H9 (cell line): ENCODE measurements around the gene SLC13A5. TPM values are rescaled to one million over a fixed set of nuclear protein-coding genes. Genes with fewer than 3 reads are reported as not detected.

Source experiments
- DNase-seq: peaks from one replicate; pipeline ENCODE4 v3.0.0-alpha.2; 2017
- H2AFZ ChIP-seq: one replicate; pipeline ENCODE4 v1.6.1; 2013; ENCODE audit warnings: mild to moderate bottlenecking, low read length, control low read depth, moderate library complexity
- H2AK5ac ChIP-seq: 2 replicates; pipeline ENCODE4 v1.6.1; 2013; ENCODE audit warnings: low read length, control low read depth, mixed read lengths; ENCODE audit not compliant: insufficient read length
- H2BK120ac ChIP-seq: one replicate; pipeline ENCODE4 v1.6.1; 2013; ENCODE audit warnings: low read depth, mild to moderate bottlenecking, low read length, control low read depth, inconsistent platforms; ENCODE audit not compliant: poor library complexity, severe bottlenecking
- H2BK12ac ChIP-seq: 2 replicates; pipeline ENCODE4 v1.6.1; 2013; ENCODE audit warnings: low read length, control low read depth, mixed read lengths, low read depth; ENCODE audit not compliant: insufficient read length
- H2BK15ac ChIP-seq: 2 replicates; pipeline ENCODE4 v1.6.1; 2013; ENCODE audit warnings: low read depth, low read length, control low read depth
- H2BK20ac ChIP-seq: one replicate; pipeline ENCODE4 v1.6.1; 2013; ENCODE audit warnings: low read depth, mild to moderate bottlenecking, low read length, control low read depth, inconsistent platforms; ENCODE audit not compliant: poor library complexity, severe bottlenecking
- H2BK5ac ChIP-seq: 2 replicates; pipeline ENCODE4 v1.6.1; 2013; ENCODE audit warnings: low read length, control low read depth, mixed read lengths; ENCODE audit not compliant: insufficient read length
- H3K14ac ChIP-seq: 2 replicates; pipeline ENCODE4 v1.6.1; 2013; ENCODE audit warnings: low read length, control low read depth; ENCODE audit not compliant: insufficient read depth
- H3K18ac ChIP-seq: 2 replicates; pipeline ENCODE4 v1.6.1; 2013; ENCODE audit warnings: low read depth, mild to moderate bottlenecking, mixed read lengths, low read length, control low read depth; ENCODE audit not compliant: insufficient read length
- H3K23ac ChIP-seq: 2 replicates; pipeline ENCODE4 v1.6.1; 2013; ENCODE audit warnings: low read length, control low read depth, mixed read lengths, low read depth; ENCODE audit not compliant: insufficient read length
- H3K23me2 ChIP-seq: 2 replicates; pipeline ENCODE4 v1.6.1; 2013; ENCODE audit warnings: low read depth, mild to moderate bottlenecking, mixed read lengths, low read length, control low read depth; ENCODE audit not compliant: insufficient read length, poor library complexity, severe bottlenecking
- H3K27ac ChIP-seq: 2 replicates; pipeline ENCODE4 v1.5.1; 2013; ENCODE audit warnings: low read length, control low read depth, mixed read lengths, low read depth; ENCODE audit not compliant: insufficient read length
- H3K27me3 ChIP-seq: 2 replicates; pipeline ENCODE4 v1.6.1; 2013; ENCODE audit warnings: low read length, control low read depth, inconsistent platforms; ENCODE audit not compliant: insufficient read depth
- H3K4ac ChIP-seq: 2 replicates; pipeline ENCODE4 v1.6.1; 2013; ENCODE audit warnings: low read depth, mild to moderate bottlenecking, control low read depth, inconsistent platforms, low read length, moderate library complexity
- H3K4me1 ChIP-seq: 2 replicates; pipeline ENCODE4 v1.6.1; 2013; ENCODE audit warnings: low read length, control low read depth, inconsistent platforms; ENCODE audit not compliant: insufficient read depth
- H3K4me2 ChIP-seq: 2 replicates; pipeline ENCODE4 v1.6.1; 2013; ENCODE audit warnings: low read length, control low read depth, mixed read lengths; ENCODE audit not compliant: insufficient read length, insufficient read depth
- H3K56ac ChIP-seq: 2 replicates; pipeline ENCODE4 v1.6.1; 2013; ENCODE audit warnings: low read depth, mild to moderate bottlenecking, mixed read lengths, low read length, control low read depth; ENCODE audit not compliant: insufficient read length
- H3K79me1 ChIP-seq: 2 replicates; pipeline ENCODE4 v1.6.1; 2013; ENCODE audit warnings: low read depth, mild to moderate bottlenecking, moderate library complexity, low read length, control low read depth, inconsistent platforms; ENCODE audit not compliant: insufficient read depth, poor library complexity, severe bottlenecking
- H3K79me2 ChIP-seq: 2 replicates; pipeline ENCODE4 v1.6.1; 2013; ENCODE audit warnings: low read length, control low read depth, inconsistent platforms; ENCODE audit not compliant: insufficient read depth
- H3K9ac ChIP-seq: 2 replicates; pipeline ENCODE4 v1.6.1; 2013; ENCODE audit warnings: low read length, control low read depth, mixed read lengths; ENCODE audit not compliant: insufficient read length; ENCODE audit errors: extremely low read depth
- H3K9me3 ChIP-seq: one replicate; pipeline ENCODE4 v1.6.1; 2013; ENCODE audit warnings: low read depth, low read length, inconsistent platforms; ENCODE audit not compliant: control insufficient read depth
- H3T11ph ChIP-seq: one replicate; pipeline ENCODE4 v1.6.1; 2013; ENCODE audit warnings: mild to moderate bottlenecking, low read length, control low read depth, inconsistent platforms
- H4K20me1 ChIP-seq: one replicate; pipeline ENCODE4 v1.6.1; 2013; ENCODE audit not compliant: control insufficient read depth, insufficient read length, insufficient read depth
- H4K5ac ChIP-seq: 2 replicates; pipeline ENCODE4 v1.6.1; 2013; ENCODE audit warnings: low read depth, mild to moderate bottlenecking, mixed read lengths, low read length, control low read depth; ENCODE audit not compliant: insufficient read length
- H4K8ac ChIP-seq: replicated peaks from 2 replicates; pipeline ENCODE4 v1.6.1; 2013; ENCODE audit warnings: low read length, control low read depth, mixed read lengths, low read depth; ENCODE audit not compliant: insufficient read length
- H4K91ac ChIP-seq: 2 replicates; pipeline ENCODE4 v1.6.1; 2013; ENCODE audit warnings: low read depth, mild to moderate bottlenecking, moderate library complexity, mixed read lengths, low read length, control low read depth; ENCODE audit not compliant: insufficient read length
- H3K27ac Mint-ChIP-seq, 3 experiments: 2 replicates in 2 of 3; 3 replicates in 1 of 3; pipeline ENCODE4 v1.8.0; 2020 to 2021; ENCODE audit warnings: mixed read lengths in 3 of 3, mild to moderate bottlenecking in 1 of 3, moderate library complexity in 1 of 3
- H3K27me3 Mint-ChIP-seq: 2 replicates; pipeline ENCODE4 v1.8.0; 2021; ENCODE audit warnings: low read depth, mild to moderate bottlenecking, moderate library complexity, mixed read lengths
- H3K36me3 Mint-ChIP-seq, 3 experiments: 2 replicates in 2 of 3; 3 replicates in 1 of 3; pipeline ENCODE4 v1.8.0; 2020 to 2021; ENCODE audit warnings: low read depth in 3 of 3, mixed read lengths in 3 of 3; ENCODE audit not compliant: insufficient read depth in 1 of 3
- H3K4me1 Mint-ChIP-seq, 2 experiments: 2 replicates each; pipeline ENCODE4 v1.8.0; 2020; ENCODE audit warnings: mixed read lengths in 2 of 2
- H3K4me3 Mint-ChIP-seq, 2 experiments: 2 replicates in 1 of 2; 3 replicates in 1 of 2; pipeline ENCODE4 v1.8.0; 2020 to 2021; ENCODE audit warnings: mild to moderate bottlenecking in 2 of 2, mixed read lengths in 2 of 2, moderate library complexity in 1 of 2
- H3K9me3 Mint-ChIP-seq, 2 experiments: 2 replicates in 1 of 2; 3 replicates in 1 of 2; pipeline ENCODE4 v1.8.0; 2020; ENCODE audit warnings: mild to moderate bottlenecking in 2 of 2, mixed read lengths in 2 of 2, moderate library complexity in 1 of 2
- WGBS: extraction: QIAGEN DNeasy Blood & Tissue Kit; methylation state at CpG from one replicate; pipeline ENCODE4 v1.1.7; 2013; ENCODE audit warnings: missing lambda C conversion rate, low lambda C conversion rate, mixed read lengths; ENCODE audit not compliant: insufficient read length; ENCODE audit errors: extremely low coverage; 5-methylcytosine and 5-hydroxymethylcytosine counted together
- total RNA-seq: library from RNA; stranded (reverse); gene quantifications from 2 replicates; pipeline ENCODE4 v1.2.1, GENCODE V29; 2021
- TF ChIP-seq, protein P1 (sequence below): fragments of 200-600 bp; sonication (generic); conservative IDR thresholded peaks from 3 replicates; pipeline ENCODE4 v1.8.0; 2021; ENCODE audit warnings: antibody characterized with exemption, mild to moderate bottlenecking

The SLC13A5 gene
- total RNA-seq, 1 experiment from 2014 or later: 1.6 TPM

GRCh38 chr17:6684881-6685767 lies 28.0 kb downstream of the SLC13A5 start:
- no peaks in the 10 kb centered on the region for H3K27me3 ChIP-seq
- Mint-ChIP-seq H3K4me3 (no peak overlapping the region), H3K36me3 (no peaks in the 10 kb centered on the region), H3K27me3 (peaks cover 9% of the 10 kb centered on the region), H3K9me3 (no peaks in the 10 kb centered on the region; a peak in 1 of 5 replicates), H3K27ac (no peak overlapping the region), H3K4me1 (no peaks in the 10 kb centered on the region)
- no peak overlapping the region for H2BK12ac ChIP-seq
- H2AK5ac ChIP-seq: no peak overlapping the region
- H4K5ac ChIP-seq: no peak overlapping the region
- no peaks in the 10 kb centered on the region for H3K23me2 ChIP-seq
- DNase-seq: no peak
- no peaks in the 10 kb centered on the region for H4K20me1 ChIP-seq
- no peak overlapping the region for H3K56ac ChIP-seq
- no peak overlapping the region for H2AFZ ChIP-seq
- H3K4me2 ChIP-seq: no peak overlapping the region
- H3K4me1 ChIP-seq: no peaks in the 10 kb centered on the region
- H3K9ac ChIP-seq: no peak overlapping the region
- no peak overlapping the region for H3K14ac ChIP-seq
- no peak overlapping the region for H4K91ac ChIP-seq
- no peak overlapping the region for H3K4ac ChIP-seq
- H4K8ac ChIP-seq: no peak overlapping the region
- no peaks in the 10 kb centered on the region for H3K9me3 ChIP-seq
- H3K79me1 ChIP-seq: no peaks in the 10 kb centered on the region
- no peak overlapping the region for H3K27ac ChIP-seq
- H2BK120ac ChIP-seq: no peak overlapping the region
- no peaks in the 10 kb centered on the region for H3K79me2 ChIP-seq
- TF ChIP-seq, protein P1, sequence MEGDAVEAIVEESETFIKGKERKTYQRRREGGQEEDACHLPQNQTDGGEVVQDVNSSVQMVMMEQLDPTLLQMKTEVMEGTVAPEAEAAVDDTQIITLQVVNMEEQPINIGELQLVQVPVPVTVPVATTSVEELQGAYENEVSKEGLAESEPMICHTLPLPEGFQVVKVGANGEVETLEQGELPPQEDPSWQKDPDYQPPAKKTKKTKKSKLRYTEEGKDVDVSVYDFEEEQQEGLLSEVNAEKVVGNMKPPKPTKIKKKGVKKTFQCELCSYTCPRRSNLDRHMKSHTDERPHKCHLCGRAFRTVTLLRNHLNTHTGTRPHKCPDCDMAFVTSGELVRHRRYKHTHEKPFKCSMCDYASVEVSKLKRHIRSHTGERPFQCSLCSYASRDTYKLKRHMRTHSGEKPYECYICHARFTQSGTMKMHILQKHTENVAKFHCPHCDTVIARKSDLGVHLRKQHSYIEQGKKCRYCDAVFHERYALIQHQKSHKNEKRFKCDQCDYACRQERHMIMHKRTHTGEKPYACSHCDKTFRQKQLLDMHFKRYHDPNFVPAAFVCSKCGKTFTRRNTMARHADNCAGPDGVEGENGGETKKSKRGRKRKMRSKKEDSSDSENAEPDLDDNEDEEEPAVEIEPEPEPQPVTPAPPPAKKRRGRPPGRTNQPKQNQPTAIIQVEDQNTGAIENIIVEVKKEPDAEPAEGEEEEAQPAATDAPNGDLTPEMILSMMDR: no peak
- H3T11ph ChIP-seq: no peak overlapping the region
- no peak overlapping the region for H3K18ac ChIP-seq
- no peak overlapping the region for H2BK20ac ChIP-seq
- H2BK5ac ChIP-seq: no peak overlapping the region
- WGBS: no CpG with 5 or more reads among the region's 14 CpGs
- H3K23ac ChIP-seq: no peak overlapping the region
- H2BK15ac ChIP-seq: no peak overlapping the region
